ENCODE results near the gene SLC16A8.
A peak's percentile ranks its signal among the peaks of the same experiment; 100 is the strongest.

The SLC16A8 gene

GRCh38 chr22:38056969-38057891, 26.8 kb downstream of the SLC16A8 start, which contains the start of gene PICK1:
PICK1 (plus strand) TSS chr22:38057404; CDS start chr22:38057810, 406 bp downstream.
- Histone ChIP-seq H3K9me3 (ENCODE audit: control insufficient read depth, low read length) (no peaks in the 10 kb centered on the region), H3K36me3 (ENCODE audit: control insufficient read depth, insufficient read depth, low read length) (no peaks in the 10 kb centered on the region), H3K9ac (ENCODE audit: low read length) (peak within 1 kb of the TSS; percentile 87), H3K27me3 (ENCODE audit: control insufficient read depth, insufficient read depth, low read length) (peaks cover 5% of the 10 kb centered on the region), H3K4me3 (ENCODE audit: low read length) (peak within 1 kb of the TSS; percentile 48), H3K4me1 (ENCODE audit: control insufficient read depth, insufficient read depth, low read length) (peaks cover 18% of the 10 kb centered on the region)

DNA sequence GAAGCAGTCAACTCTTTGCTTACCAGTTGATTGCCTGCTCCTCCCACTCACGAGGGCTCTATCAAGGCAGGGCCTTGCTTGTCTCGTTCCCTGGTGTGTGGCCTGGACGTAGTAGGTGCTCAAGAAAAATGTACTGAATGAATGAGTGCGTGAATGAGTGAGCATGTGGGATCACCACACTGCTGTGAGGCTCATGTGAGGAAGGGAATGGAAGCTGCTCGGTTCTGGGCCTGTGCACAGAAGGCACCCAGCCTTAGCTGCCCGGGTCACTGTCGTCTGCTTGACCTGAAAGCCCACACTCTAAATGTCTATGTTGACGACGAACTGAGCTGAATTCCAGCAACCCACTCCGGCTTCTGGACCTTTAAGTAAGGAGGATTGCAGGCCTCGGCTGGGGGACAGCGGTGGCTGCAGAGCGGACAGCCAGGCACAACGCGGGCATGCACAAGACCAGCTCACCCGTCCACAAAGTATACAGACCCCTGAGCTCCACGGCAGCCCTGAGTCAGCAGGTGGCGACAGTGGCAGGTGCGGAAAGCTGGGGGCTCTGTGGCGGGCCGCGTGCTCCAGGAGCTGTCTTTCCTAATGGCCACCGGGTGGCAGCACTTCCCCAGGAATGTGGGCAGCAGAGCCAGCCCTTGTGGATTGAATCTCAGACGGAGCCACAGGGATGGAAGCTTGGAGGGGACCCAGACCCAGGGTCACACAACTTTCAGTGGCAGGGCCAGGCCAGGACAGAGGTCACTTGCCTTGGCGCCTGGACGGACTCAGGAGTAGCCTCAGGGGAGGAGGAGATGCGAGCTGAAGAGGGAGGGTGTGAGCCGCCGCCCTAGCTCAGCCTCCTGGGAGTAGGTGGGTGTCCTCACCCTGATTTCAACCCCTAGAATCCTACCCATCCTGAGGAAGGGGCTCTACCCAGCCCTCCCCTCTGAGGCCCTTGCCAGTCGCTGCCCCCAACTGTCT, 31.8 kb downstream of the SLC16A8 start:
- Histone ChIP-seq H3K4me3 (ENCODE audit: low read length) (no peak overlapping the region), H3K27me3 (ENCODE audit: control insufficient read depth, insufficient read depth, low read length) (peaks cover 7% of the 10 kb centered on the region), H3K9ac (ENCODE audit: low read length) (no peak overlapping the region)

GRCh38 chr22:38051261-38051660, 32.7 kb downstream of the SLC16A8 start:
- H3K27me3 ChIP-seq (ENCODE audit: control insufficient read depth, insufficient read depth, low read length), result peaks cover 7% of the 10 kb centered on the region
- no peak overlapping the region for H3K9ac ChIP-seq (ENCODE audit: low read length)
- no peak overlapping the region for H3K4me3 ChIP-seq (ENCODE audit: low read length)
- H3K9me3 ChIP-seq (ENCODE audit: control insufficient read depth, low read length), result no peaks in the 10 kb centered on the region
- no peaks in the 10 kb centered on the region for H3K36me3 ChIP-seq (ENCODE audit: control insufficient read depth, insufficient read depth, low read length)
- H3K4me1 ChIP-seq (ENCODE audit: control insufficient read depth, insufficient read depth, low read length), result peaks cover 10% of the 10 kb centered on the region

More for the DNA sequence above, 31.8 kb downstream of the SLC16A8 start:
- Histone ChIP-seq H3K4me1 (ENCODE audit: control insufficient read depth, insufficient read depth, low read length) (peaks cover 19% of the 10 kb centered on the region), H3K36me3 (ENCODE audit: control insufficient read depth, insufficient read depth, low read length) (no peaks in the 10 kb centered on the region), H3K9me3 (ENCODE audit: control insufficient read depth, low read length) (no peaks in the 10 kb centered on the region)

DNA sequence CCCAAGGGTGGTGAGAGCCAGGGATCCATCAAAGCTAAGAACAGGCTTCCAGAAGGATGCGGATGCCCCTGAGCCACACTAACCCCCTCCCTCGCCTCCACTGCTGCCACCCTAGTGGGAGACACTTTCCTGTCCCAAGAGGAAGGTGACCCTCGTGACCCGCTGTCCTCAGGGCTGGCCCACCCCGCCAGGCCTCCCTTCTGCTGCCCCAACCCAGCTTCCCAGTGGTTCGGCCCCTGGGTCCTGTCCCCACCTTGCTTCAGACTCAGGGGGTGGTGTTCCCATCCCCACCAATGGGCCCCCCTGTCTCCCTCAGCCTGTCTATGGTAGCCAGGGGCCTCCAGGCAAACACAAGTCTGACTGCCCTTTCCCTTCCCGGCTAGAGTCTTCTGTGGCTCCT, 33.3 kb downstream of the SLC16A8 start:
- Histone ChIP-seq H3K9me3 (ENCODE audit: control insufficient read depth, low read length) (no peaks in the 10 kb centered on the region), H3K27me3 (ENCODE audit: control insufficient read depth, insufficient read depth, low read length) (peaks cover 7% of the 10 kb centered on the region), H3K9ac (ENCODE audit: low read length) (no peak overlapping the region), H3K36me3 (ENCODE audit: control insufficient read depth, insufficient read depth, low read length) (no peaks in the 10 kb centered on the region), H3K4me3 (ENCODE audit: low read length) (no peak overlapping the region), H3K4me1 (ENCODE audit: control insufficient read depth, insufficient read depth, low read length) (peaks cover 7% of the 10 kb centered on the region)

- Histone ChIP-seq H3K27me3 (ENCODE audit: control insufficient read depth, insufficient read depth, low read length) (peaks cover 7% of the 10 kb centered on the region), H3K4me1 (ENCODE audit: control insufficient read depth, insufficient read depth, low read length) (peaks cover 7% of the 10 kb centered on the region), H3K9ac (ENCODE audit: low read length) (no peak overlapping the region), H3K9me3 (ENCODE audit: control insufficient read depth, low read length) (no peaks in the 10 kb centered on the region), H3K4me3 (ENCODE audit: low read length) (no peak overlapping the region), H3K36me3 (ENCODE audit: control insufficient read depth, insufficient read depth, low read length) (no peaks in the 10 kb centered on the region)
Measured at GRCh38 chr22:38049812-38050619, 34.0 kb downstream of the SLC16A8 start.

GRCh38 chr22:38046070-38046748, 37.8 kb downstream of the SLC16A8 start:
- H3K9me3 ChIP-seq (ENCODE audit: control insufficient read depth, low read length), result no peaks in the 10 kb centered on the region
- no peaks in the 10 kb centered on the region for H3K4me1 ChIP-seq (ENCODE audit: control insufficient read depth, insufficient read depth, low read length)
- H3K9ac ChIP-seq (ENCODE audit: low read length), result no peak overlapping the region
- no peaks in the 10 kb centered on the region for H3K36me3 ChIP-seq (ENCODE audit: control insufficient read depth, insufficient read depth, low read length)
- H3K4me3 ChIP-seq (ENCODE audit: low read length), result no peak overlapping the region
- no peaks in the 10 kb centered on the region for H3K27me3 ChIP-seq (ENCODE audit: control insufficient read depth, insufficient read depth, low read length)

DNA sequence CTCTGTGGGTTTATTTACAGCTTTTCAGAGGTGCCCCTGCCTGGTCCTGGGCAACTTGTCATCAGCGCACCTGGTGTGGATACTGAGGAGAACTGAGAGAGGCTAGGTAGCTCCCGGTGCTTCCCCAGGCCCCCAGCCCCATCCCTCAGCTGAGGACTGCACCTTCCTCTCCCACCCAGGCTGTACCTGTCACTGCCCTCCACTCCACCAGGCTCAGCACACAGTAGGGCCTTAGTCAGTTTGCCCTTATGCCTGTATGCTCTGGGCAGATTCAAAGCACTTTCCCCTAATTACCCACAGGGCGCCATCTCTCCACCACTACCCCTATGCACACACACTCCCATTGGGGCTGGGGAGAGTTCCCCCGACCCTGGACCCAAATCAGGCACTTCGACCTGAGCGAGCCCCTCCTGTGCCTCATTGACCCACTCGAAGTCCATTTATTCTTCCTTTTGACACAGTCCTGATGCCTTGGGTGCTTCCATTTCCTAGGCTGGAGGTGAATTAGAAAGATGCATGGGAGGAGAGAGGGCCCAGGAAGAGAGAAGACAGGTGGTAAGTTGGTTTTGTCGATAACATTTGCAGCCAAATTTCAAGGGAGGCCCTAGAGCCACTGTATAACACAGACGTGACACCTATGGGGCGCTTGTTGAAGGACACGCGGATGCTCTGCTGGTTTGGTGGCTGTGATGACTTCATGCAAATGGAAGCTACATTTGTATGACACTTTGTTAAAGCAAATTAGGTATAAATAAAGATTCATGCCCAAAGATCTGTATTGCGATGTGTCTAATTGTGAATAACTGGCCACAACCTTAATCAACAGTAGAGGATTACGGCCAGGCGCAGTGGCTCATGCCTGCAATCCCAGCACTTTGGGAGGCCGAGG, 40.6 kb downstream of the SLC16A8 start:
- Histone ChIP-seq H3K4me1 (ENCODE audit: control insufficient read depth, insufficient read depth, low read length) (no peaks in the 10 kb centered on the region), H3K4me3 (ENCODE audit: low read length) (no peak overlapping the region), H3K9me3 (ENCODE audit: control insufficient read depth, low read length) (no peaks in the 10 kb centered on the region), H3K9ac (ENCODE audit: low read length) (no peak overlapping the region), H3K36me3 (ENCODE audit: control insufficient read depth, insufficient read depth, low read length) (no peaks in the 10 kb centered on the region), H3K27me3 (ENCODE audit: control insufficient read depth, insufficient read depth, low read length) (no peaks in the 10 kb centered on the region)

- Histone ChIP-seq H3K4me1 (ENCODE audit: control insufficient read depth, insufficient read depth, low read length) (no peaks in the 10 kb centered on the region), H3K9me3 (ENCODE audit: control insufficient read depth, low read length) (no peaks in the 10 kb centered on the region), H3K4me3 (ENCODE audit: low read length) (no peak overlapping the region), H3K9ac (ENCODE audit: low read length) (no peak overlapping the region), H3K36me3 (ENCODE audit: control insufficient read depth, insufficient read depth, low read length) (no peaks in the 10 kb centered on the region), H3K27me3 (ENCODE audit: control insufficient read depth, insufficient read depth, low read length) (no peaks in the 10 kb centered on the region)
Measured at GRCh38 chr22:38042488-38042790, 41.5 kb downstream of the SLC16A8 start.

DNA sequence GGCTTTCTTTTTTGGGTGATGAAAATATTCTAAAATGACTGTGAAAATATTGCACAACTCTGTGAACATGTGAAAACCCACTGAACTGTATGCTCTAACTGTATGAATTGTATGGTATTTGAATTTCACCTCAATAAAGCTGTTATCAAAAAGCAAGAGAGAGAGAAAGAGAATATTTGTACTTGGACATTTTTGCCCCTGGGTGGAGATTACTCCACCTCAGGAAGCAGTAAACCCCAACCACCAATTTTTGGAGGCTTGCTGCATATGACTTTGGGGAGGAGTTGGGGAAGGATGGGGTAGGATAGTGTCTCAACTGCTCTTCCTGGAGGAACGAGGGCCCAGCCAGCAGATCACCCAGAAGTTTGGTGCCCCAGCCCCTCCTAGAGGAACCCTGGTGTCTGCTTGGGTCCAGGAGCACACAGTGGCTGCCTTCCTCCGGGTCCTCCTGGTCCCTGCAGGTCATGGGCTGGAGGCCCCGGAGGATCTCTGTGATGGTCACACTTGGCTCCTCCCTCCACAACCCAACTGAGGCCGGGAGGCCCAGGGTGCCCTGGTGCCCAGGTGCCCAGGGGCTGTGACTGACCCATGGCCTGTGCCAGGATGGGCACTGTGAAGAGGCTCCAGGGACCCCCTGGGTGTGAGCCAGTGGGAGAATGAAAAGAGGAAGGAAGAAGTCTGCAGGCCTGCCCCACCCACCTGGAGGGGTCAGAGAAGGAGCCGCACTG, 42.1 kb downstream of the SLC16A8 start:
- no peaks in the 10 kb centered on the region for H3K4me1 ChIP-seq (ENCODE audit: control insufficient read depth, insufficient read depth, low read length)
- H3K9me3 ChIP-seq (ENCODE audit: control insufficient read depth, low read length), result no peaks in the 10 kb centered on the region
- no peaks in the 10 kb centered on the region for H3K27me3 ChIP-seq (ENCODE audit: control insufficient read depth, insufficient read depth, low read length)
- H3K36me3 ChIP-seq (ENCODE audit: control insufficient read depth, insufficient read depth, low read length), result no peaks in the 10 kb centered on the region
- no peak overlapping the region for H3K9ac ChIP-seq (ENCODE audit: low read length)
- no peak overlapping the region for H3K4me3 ChIP-seq (ENCODE audit: low read length)
